HG02973 (cell line): ENCODE data around the gene ALDH4A1.
A peak's percentile ranks its signal among the peaks of the same experiment; 100 is the strongest.

Experiments used
- ATAC-seq: cut with Tn5 transposase; IDR thresholded peaks from one replicate; pipeline ENCODE4 v1.9.1; 2021; ENCODE audit warnings: moderate library complexity; ENCODE audit not compliant: unreplicated experiment

Gene ALDH4A1

DNA sequence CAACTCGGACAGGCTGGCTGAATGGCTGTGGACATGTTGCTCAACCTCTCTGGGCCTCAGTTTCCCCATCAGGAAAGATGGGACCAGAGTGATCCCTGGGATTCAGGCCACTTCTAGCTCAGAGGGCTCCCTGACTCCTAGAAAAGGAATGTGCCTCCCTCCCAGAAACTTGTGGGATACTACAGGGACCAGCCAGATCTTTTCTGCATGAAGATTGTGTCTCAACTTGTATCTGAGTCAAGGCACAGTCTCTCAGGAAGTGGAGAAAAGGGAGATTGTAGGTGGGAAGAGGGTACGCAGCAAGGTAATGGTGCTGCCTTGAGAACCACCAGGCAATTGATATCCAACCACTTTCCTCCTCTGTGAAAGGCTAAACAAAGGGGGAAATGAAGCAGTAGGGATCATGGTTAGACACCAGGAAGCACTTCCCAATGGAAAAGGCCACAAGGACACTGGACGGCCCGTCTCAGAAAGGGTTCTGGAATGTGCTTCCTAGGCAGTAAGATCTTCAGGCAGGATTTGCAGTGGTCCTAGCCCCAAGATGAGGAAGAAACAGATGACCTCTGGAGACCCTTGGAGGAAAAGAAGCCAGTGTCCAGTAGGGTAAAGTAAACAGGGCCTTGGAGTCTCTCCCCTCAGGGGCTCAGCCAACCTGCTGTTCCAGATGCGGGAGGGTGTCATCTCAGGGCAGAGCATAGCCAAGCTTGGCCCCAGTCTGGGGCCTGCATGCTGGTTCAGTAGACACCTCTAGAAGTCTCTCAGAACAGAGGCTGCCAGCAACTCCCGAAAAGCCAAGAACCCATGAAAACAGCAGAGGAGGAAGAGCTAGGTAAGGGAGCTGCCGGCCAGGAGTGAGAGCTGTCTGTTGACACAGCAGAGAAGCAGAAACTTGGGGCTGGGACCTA, 37.3 kb upstream of the ALDH4A1 start:
- ATAC-seq: no peak

DNA sequence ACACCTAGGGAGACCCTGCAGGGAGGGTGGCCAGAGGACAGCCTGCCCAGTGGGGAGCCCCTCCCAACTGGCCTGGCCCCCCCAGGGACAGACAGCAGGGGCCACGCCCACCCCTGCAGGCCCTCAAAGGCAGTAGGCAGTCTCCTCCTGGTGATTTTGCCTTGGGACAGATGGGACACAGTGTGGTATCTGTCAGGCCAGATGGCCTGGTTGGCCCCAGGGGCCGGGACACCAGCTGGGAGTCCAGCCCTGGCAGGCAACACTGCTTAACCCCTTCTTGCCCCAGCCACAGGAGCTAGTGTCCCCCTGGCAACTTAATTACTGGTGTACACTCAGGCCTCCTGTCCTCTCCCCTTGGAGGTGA, 36.3 kb upstream of the ALDH4A1 start:
- ATAC-seq: no peak

DNA sequence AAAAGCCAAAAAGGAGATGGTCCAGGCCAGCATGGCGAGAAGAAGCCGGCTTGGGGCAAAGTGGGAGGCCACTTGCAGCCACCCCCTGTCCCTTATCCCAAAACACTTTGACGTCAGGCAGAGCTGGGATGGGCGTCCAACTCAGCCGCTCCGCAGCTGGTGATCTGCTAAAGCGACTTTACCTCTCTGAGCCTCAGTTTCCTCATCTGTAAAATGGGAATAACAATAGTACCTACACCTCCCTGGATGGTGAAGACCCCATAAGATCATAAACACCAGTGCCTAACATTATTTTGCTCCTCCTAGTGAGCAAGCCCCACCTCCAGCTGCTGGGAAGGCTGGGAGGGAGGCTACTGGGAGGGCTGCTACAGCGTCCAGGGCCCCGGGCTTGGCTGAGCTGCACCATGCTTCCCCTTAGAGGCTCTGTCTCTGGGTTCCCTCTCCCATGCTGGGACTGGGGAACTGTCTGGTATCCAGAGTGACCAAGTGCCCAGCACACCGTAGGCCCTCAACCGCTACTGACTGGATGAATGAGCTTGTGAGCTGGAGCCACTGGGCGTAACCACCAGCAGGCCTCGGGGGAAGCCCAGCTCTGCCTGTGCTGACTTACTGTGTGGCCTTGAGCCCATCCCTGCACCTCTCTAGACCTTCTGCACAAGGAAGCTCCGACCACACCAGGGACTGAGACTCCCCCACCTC, 35.8 kb upstream of the ALDH4A1 start:
- ATAC-seq: no peak

DNA sequence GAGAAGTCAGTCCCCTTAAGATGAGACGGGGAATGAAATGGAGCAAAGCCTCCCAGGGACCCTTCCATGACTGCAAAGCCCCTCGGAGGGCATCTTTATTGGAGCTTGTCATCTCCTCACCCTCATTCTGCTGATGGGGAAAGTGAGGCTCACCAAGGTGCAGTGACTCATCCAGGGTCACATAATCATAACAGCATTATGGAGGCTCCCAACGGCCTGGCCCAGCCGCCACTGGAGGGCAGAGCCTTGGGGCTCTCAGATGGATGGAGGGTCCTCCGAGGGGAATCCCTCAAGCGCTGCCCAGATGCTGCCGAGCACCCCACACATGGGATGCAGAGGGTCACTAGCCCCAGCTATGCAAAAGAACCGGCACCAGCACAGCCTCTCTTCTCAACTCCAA, 35.2 kb upstream of the ALDH4A1 start:
- no peak for ATAC-seq

DNA sequence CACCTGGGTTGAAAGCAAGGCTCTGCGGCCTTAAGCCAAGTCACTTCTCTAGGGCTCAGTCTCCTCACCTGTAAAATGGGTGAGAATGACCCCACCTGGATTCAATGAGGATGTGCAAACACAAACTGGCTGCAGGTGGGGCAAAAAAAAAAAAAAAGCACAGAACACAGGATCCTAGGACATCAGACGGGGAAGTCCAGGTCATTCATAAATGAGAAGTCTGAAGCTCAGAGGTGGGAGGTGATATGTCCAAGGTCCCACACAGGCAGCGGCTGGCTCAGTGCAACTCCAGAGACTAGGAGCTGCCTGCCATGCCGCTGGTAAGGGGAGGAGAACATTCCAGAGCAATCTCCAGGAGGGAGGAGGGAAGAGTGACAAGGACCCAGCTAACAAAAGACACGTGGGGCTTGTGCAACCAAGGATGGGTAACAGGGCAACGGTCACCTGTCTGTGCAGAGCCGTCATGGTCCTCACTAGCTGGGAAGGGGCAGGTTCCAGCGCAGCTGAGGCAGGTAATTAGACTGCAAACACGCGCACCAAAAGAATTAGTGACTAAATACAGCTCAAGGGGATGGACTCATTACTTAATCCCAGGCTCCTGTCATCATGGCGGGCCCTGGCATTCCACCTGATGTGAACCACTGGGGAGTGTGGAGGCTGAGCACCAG, 34.6 kb upstream of the ALDH4A1 start:
- ATAC-seq: no peak

DNA sequence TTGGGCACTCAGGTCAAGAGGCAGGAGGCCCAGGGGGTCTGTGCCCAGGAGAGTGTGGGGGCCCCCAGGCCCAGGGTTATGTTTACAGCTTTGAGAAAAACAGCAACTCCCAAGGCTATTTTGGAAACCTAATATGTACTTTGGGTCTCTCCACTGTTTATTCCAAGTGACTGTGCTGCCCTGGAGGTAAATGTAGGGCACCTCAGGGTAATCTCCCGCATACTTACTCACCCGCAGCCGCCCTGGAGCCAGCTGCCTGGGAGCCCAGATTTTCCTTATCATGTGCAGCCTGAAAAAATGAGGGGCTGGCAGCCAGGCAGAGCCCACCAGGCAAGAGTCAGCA, 34.1 kb upstream of the ALDH4A1 start:
- no peak for ATAC-seq

DNA sequence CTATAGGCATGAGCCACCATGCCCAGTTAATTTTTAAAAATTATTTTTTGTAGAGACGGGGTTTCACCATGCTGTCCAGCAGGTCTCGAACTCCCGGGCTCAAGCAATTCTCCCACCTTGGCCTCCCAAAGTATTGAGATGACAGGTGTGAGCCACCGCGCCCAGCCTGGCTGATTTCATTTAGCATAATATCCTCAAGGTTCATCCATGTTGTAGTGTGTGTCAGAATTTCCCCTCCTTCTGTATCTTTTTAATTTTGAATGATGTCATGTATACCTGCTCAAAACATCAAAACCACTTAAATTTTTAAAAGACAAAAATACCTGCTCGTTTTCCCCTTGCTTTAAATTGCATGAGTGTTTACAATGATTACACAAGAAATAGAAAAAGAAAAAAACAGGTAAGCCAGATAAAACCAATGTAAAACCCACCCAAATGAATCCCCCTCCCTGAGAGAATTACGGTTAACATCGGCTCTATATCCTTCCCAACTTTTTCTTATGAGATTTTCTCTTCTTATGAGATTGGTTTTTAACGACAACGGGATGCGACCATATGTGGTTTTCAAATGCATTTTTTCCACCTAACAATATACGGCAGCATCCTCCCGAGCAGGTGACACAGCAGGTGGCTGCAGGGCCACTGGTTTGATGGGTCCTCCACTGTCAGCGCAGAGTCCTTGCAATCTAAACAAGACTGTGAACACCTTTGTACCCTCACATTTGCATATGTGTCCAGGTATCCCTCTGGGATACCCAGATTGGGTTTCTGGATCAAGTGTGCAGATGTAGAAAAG, 32.0 kb upstream of the ALDH4A1 start:
- no peak for ATAC-seq

DNA sequence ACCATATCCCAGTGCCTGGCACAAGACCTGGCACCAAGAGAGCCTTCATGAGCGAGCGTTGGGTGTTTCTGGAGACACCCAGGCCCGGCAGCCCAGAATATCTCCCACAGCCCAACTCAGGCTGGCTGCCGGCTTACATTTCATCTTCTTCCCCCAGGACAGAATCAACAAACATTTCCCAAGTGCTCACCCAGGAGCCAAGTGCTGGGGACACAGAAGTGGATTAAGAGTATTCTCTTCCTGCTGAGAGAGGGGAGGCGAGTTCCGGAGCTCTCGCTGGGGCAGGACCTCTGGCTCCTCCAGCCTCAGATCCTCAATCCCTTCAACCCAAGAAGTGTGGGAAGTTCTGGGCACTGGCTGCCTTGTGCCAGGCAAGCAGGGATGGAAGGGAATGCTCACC, 30.5 kb upstream of the ALDH4A1 start:
- ATAC-seq: no peak

DNA sequence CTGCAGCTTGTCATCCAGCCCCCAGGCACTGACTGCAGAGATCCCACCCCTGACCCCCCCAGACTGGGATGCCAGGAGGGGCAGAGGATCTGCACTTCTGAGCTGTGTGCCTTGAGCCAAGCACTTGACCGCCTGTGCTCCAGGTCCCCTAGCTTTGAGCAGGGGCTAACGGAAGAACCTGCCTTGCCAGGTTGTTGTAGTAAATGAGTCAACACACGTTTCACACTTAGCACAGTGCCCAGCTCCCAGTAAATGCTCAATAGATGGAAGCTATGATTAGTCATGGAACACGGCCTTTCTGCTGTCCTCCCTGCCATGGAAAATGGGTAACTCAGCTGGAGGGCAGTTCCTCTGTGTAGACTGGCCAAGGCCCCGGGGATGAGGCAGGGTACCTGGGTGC, 30.0 kb upstream of the ALDH4A1 start:
- ATAC-seq: no peak

DNA sequence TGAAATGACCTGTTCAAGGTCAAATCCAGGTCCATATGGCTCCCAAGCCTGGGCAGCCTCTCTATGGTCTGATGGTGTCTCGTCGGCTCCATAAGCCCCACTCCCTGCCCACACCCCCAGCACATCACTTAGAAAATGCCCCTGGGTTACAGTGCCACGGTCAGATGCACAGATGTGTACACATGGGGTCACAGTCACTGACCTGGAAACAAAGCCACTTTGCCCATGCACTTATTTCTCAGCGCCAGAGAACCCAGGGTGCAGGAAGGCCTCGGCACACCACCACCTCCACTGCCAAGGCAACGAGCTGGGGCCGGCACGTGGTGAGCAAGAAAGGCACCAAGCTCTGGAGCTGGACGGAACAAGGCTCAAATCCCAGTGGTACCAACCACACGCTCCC, 29.4 kb upstream of the ALDH4A1 start:
- no peak for ATAC-seq

DNA sequence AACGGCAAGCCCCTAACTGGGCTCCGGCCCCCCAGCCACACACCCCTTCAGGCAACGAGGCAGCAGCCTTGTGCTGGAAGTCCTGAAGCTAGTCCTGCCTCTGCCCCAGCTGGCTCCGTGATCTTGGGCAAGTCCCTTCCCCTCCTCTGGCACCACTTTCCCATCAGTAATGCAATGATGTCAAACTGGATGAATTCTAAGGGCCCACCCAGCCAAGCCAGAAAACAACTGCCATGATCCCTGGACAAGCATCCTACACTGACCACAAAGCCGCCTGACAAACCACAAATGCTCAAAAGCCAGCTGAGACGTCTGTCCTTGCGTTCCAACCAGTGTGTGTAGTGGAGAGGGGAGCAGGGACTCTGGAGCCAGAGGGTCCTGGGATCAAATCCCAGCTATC, 27.3 kb upstream of the ALDH4A1 start:
- no peak for ATAC-seq

DNA sequence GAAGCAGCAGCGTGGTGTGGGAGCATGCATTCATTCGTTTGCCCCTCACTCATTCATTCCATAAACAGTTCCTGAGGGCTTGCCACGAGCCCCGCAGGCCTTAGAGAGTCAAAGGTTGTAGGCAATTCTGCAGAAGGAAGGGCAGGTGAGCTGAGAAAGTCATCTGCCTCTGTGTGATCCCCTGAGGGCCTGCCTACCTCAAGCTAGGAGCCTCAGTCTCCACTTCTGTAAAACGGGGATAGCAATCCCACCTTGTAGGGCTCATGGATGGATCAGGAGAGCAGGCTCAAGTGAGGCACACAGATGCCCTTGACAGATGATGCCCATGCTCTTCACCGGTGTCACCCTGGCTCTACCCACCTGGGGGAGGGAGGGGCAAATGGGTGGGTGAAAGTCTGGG, 26.6 kb upstream of the ALDH4A1 start:
- ATAC-seq: no peak

DNA sequence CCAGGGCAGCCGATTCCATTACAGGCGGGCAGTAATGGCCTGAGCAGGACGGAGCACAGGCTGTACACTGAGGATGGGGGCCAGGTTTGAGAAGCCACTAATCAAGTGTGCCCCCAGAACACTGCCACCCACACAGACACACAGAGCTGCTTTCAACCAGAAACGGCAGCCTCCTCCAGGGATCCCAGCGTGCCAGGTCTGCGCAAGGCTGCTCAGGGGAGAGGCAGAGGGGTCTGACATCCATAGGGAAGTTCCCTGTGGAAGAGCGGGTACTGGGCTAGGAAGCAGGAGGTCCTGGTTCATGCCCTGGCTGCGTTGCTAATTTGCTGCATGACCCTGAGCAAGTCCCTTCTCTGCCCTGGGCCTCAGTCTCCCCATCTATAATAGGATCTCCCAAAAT, 26.1 kb upstream of the ALDH4A1 start:
- ATAC-seq: no peak

DNA sequence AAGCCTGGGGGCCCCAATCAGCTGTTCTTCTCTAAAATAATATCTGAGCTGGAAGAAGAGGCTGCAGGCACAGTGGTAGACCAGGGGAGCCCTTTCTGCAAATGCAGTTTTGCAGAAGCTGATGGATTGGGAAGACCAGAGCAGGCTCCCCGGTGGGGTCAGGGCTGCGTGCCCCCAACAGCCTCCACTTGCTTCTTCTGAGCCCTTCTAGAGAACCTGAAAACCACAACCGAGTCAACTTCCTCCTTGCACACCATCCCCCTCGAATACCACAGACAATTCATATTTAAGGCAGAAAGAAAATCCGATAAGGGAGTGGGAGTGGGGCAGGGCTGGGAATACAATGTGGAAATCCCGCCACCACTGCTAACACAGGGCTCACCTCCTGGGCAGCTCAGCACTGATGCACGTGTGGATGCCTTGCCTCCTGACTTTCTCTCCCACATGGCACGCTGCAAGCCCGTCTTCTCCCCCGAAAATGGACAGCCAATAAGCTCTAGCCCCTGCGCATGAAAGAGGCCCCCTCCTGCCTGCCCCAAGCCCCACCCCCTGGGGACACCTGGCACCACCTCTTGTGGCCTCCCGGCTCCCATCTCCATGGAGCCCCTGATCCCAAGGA, 25.4 kb upstream of the ALDH4A1 start:
- ATAC-seq: peak; percentile 24

DNA sequence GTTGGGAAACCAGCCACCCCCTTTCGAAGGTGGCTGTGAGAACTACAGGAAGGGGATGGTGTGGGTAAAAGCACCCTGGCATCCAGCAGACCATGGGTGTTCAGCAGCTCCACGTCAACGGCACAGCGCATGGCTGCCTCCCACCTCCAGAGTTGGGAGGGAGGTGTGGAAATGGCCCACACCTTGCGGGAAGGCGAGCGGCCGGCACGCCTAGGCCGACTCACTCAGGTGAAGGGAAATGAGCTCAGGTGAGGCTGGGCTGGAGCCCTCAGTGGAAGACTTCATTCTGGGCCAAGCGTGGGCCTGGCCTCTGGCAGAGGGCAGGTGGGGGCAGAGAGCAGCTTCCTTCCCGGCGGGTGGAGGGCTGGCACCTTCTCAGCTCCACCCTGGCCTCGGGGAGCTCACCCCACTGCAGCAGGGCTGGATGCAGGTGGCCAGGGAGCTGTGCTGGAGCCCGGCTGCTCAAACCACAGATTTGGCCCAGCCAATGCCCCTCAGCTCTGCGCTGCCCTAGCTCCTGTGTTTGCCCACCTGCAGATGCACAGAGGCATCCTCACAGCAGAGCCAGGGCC, 24.8 kb upstream of the ALDH4A1 start:
- peak; percentile 10 for ATAC-seq

DNA sequence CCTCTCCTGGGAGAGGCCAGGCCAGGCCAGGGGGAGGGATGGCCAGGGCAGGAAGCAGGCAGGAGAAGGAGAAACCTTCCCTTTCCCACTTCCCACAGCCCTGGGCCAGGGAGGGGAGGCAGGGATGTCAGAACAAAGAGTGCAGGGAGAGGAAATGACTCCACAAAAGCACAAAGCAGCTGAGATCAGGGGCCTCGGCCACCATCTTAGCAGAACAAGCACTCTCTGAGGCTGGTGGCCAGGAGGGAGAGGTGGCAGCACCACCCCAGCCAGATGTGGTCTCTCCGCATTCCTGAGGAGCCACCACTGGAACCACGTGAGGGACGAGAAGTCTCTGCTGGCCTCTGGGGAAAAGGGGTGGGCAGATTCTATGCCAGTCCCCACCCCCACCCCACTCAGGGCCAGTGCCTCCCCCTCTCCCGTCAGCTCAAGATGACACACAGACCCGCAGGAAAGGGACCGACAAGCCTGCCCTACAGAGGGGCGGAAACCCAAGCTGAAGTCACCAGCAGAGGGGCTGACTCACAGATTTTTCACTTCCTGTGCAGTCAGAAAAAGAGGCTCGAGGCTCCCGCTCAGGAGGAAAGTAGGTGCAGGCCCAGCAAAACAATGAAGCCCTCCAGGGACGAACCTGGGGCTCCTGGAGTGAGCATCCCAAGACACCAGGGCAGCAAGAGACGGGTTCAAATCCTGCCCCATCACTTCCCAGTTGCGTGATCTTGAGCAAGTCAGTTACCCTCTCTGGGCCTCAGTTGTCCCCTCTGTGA, 24.1 kb upstream of the ALDH4A1 start:
- peak; percentile 62 for ATAC-seq

DNA sequence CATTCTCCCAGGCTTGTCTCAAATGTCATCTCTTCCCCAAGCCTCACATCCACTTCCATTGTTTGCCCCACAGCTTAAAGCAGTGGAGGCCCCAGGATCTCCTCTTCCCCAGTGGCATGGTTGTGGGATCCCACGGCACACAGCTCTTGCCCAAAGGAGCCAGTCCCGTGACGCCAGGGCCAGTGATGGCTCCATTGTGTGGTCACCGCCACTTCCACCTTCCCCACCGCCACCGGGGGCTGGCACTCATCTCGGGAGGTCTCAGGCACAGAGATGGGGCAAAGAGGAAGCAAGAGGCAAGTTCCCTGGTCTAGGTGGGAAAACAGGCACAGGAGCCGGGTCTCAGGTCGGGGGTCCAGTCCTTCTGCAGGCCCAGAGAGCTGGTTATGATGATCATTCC, 22.9 kb upstream of the ALDH4A1 start:
- ATAC-seq: no peak

DNA sequence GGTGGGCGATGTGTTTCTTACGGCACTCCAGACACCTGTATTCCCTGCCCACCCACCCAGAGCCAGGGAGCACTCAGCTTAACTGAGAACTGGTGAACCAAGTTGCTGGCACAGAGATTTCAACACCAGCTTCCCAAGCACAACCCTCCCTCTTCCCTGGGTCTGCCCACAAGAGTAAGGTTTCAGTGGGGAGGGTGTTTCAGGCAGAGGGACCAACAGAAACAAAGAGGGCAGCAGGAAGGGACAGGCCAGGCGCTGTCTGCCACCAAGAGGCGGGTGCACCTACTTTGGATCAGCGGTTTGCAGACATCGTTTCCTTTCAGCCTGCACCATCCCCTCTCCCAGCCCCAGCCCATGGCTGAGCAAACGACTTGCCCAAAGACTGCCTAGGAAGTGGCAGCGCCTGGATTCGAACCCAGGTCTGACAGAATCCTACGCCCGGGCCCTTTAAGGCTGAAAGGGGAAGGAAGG, 21.9 kb upstream of the ALDH4A1 start:
- ATAC-seq: no peak

DNA sequence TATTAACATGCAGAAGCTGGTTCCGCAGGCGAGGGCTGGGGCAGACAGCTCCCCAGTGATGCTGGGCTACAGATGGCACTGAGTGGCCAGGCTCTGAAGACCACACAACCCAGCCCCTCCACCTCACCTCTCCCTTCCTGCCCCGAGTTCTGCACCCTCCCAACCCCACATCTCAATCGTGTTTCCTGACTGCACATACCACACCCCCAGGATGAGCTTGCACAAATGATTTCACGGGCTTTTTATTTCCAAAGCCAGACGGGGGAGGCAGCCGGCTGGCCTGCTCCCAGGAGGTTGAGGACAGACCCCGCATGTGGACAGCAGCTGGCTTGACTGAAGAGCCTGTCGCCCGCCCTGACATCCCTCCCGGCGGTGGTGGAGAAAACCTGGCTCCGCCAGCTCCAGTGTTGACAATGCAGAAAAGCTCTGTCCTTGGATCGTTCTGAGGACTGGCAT, 21.4 kb upstream of the ALDH4A1 start:
- no peak for ATAC-seq
